ENCODE measurements around the gene C2orf69.

GRCh38 chr2:199950396-199950795, 39.3 kb downstream of the C2orf69 start:
- no peak for TF ChIP-seq CTCF (conservative IDR thresholded peaks at IDR 0.05; ENCODE audit: low read depth, low read length)
- TF ChIP-seq EZH2 (IDR thresholded peaks at IDR 0.05; ENCODE audit: borderline replicate concordance, low read depth, low read length, poor library complexity, severe bottlenecking), result no peak
